ENCODE results near the gene RABAC1. TPM values are rescaled to one million over a fixed set of nuclear protein-coding genes. Genes with fewer than 3 reads are reported as not detected.

The RABAC1 gene
- polyA plus RNA-seq, 1 donor from 2014 or later: 290 TPM

GRCh38 chr19:41908724-41909464 is 50.2 kb downstream of the RABAC1 start:
- no peaks in the 10 kb centered on the region for H4K20me1 ChIP-seq (ENCODE audit: insufficient read depth)
- H3K36me3 ChIP-seq (ENCODE audit: insufficient read depth, low read length): no peaks in the 10 kb centered on the region
- H3K27ac ChIP-seq (ENCODE audit: low read length): no peak overlapping the region
- H2AFZ ChIP-seq (ENCODE audit: low read depth, low read length): no peak overlapping the region
- no peaks in the 10 kb centered on the region for H3K9me3 ChIP-seq (ENCODE audit: low read length)
- no peak overlapping the region for H3K4me2 ChIP-seq (ENCODE audit: low read length)
- H3F3A ChIP-seq (ENCODE audit: insufficient read depth, low read length, poor library complexity, severe bottlenecking): no peaks in the 10 kb centered on the region
- H3K9me2 ChIP-seq (ENCODE audit: insufficient read depth, low read length): no peaks in the 10 kb centered on the region
- TF ChIP-seq SMC3 (conservative IDR thresholded peaks at IDR 0.05; ENCODE audit: poor library complexity): no peak
- TF ChIP-seq CTCF (IDR thresholded peaks at IDR 0.05; ENCODE audit: poor library complexity, severe bottlenecking): no peak
- H3K79me2 ChIP-seq (replicated peaks; ENCODE audit: insufficient read depth, low read length): no peaks in the 10 kb centered on the region
- no peak overlapping the region for H3K9ac ChIP-seq (ENCODE audit: low read length)
- H3K4me3 ChIP-seq (ENCODE audit: low read length): no peak overlapping the region
- H3K27me3 ChIP-seq (ENCODE audit: insufficient read depth, low read depth, low read length): peaks cover 33% of the 10 kb centered on the region

GRCh38 chr19:41907994-41908615 is 51.0 kb downstream of the RABAC1 start:
- Histone ChIP-seq H2AFZ (ENCODE audit: low read depth, low read length) (no peak overlapping the region), H3K4me2 (ENCODE audit: low read length) (no peak overlapping the region), H3K36me3 (ENCODE audit: insufficient read depth, low read length) (no peaks in the 10 kb centered on the region), H3F3A (ENCODE audit: insufficient read depth, low read length, poor library complexity, severe bottlenecking) (no peaks in the 10 kb centered on the region), H3K4me3 (ENCODE audit: low read length) (no peak overlapping the region), H3K9me2 (ENCODE audit: insufficient read depth, low read length) (no peaks in the 10 kb centered on the region), H3K9me3 (ENCODE audit: low read length) (no peaks in the 10 kb centered on the region), H4K20me1 (ENCODE audit: insufficient read depth) (no peaks in the 10 kb centered on the region), H3K27ac (ENCODE audit: low read length) (no peak overlapping the region), H3K79me2 (replicated peaks; ENCODE audit: insufficient read depth, low read length) (no peaks in the 10 kb centered on the region), H3K9ac (ENCODE audit: low read length) (no peak overlapping the region), H3K27me3 (ENCODE audit: insufficient read depth, low read depth, low read length) (peaks cover 25% of the 10 kb centered on the region)
- TF ChIP-seq CTCF (IDR thresholded peaks at IDR 0.05; ENCODE audit: poor library complexity, severe bottlenecking) (no peak), MXI1 (conservative IDR thresholded peaks at IDR 0.05; ENCODE audit: poor library complexity, severe bottlenecking) (no peak)

DNA sequence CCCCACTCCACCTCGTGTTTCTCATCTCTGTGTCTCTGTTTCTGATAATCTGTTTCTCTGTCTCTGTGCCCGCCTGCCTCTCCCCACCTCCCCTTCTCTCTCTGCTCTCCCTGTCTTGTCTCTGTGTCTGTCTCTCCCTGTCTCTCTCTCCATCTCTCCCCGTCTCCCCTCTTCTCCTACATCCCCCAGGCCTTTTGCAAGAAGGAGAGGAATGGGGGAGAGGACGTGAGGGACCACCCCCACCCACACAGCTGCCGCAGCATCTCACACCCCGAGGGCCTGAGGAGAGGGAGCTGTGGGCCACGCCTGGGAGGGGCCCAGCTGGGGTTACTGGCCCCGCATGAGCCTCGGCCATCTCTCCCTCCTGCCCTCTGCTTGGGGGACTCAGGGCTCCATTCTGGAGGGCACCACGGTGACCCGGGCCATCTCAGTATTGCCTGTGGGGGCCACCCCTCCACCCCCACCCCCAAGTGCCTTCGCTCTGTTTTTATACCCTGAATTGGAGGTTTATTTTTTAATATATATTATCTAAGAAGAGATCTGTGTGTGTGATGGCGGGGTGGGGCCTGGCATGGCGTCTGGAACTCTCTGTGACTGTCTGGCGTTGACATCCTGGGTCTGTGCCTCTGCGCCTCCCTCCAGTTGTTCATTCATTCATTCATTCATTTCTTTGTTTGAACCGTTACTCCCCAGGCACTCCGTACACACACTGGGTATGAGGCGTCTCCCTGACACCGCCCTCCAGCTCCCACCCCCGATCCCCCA is 52.0 kb downstream of the RABAC1 start:
- H2AFZ ChIP-seq (ENCODE audit: low read depth, low read length): no peak overlapping the region
- H3K4me2 ChIP-seq (ENCODE audit: low read length): no peak overlapping the region
- no peaks in the 10 kb centered on the region for H3K9me2 ChIP-seq (ENCODE audit: insufficient read depth, low read length)
- TF ChIP-seq EP300 (conservative IDR thresholded peaks at IDR 0.05; ENCODE audit: poor library complexity, severe bottlenecking) (no peak), REST (IDR thresholded peaks at IDR 0.05; ENCODE audit: borderline replicate concordance) (no peak), POLR2AphosphoS5 (IDR thresholded peaks at IDR 0.05) (no peak), CTCF (IDR thresholded peaks at IDR 0.05; ENCODE audit: poor library complexity, severe bottlenecking) (no peak), MXI1 (conservative IDR thresholded peaks at IDR 0.05; ENCODE audit: poor library complexity, severe bottlenecking) (no peak), TAF1 (IDR thresholded peaks at IDR 0.05; ENCODE audit: low read depth) (no peak), SMC3 (conservative IDR thresholded peaks at IDR 0.05; ENCODE audit: poor library complexity) (no peak), EZH2 (IDR thresholded peaks at IDR 0.05; ENCODE audit: borderline replicate concordance, insufficient read depth, low read length, poor library complexity, severe bottlenecking) (no peak), RAD21 (conservative IDR thresholded peaks at IDR 0.05) (no peak)
- no peak overlapping the region for H3K9ac ChIP-seq (ENCODE audit: low read length)
- no peak overlapping the region for H3K4me3 ChIP-seq (ENCODE audit: low read length)
- no peaks in the 10 kb centered on the region for H3F3A ChIP-seq (ENCODE audit: insufficient read depth, low read length, poor library complexity, severe bottlenecking)
- H3K27ac ChIP-seq (ENCODE audit: low read length): no peak overlapping the region
- no peaks in the 10 kb centered on the region for H3K79me2 ChIP-seq (replicated peaks; ENCODE audit: insufficient read depth, low read length)
- no peaks in the 10 kb centered on the region for H4K20me1 ChIP-seq (ENCODE audit: insufficient read depth)
- H3K9me3 ChIP-seq (ENCODE audit: low read length): no peaks in the 10 kb centered on the region
- H3K27me3 ChIP-seq (ENCODE audit: insufficient read depth, low read depth, low read length): peaks cover 16% of the 10 kb centered on the region
- H3K36me3 ChIP-seq (ENCODE audit: insufficient read depth, low read length): no peaks in the 10 kb centered on the region
